Measurements from ENCODE around the gene C3orf52. TPM values are rescaled to one million over a fixed set of nuclear protein-coding genes. Genes with fewer than 3 reads are reported as not detected.
"Not testable (repeated sequence)": the region's sequence is repeated elsewhere in the genome, so short reads cannot be mapped to it uniquely, and the experiment has no call there.

The C3orf52 gene, protein sequence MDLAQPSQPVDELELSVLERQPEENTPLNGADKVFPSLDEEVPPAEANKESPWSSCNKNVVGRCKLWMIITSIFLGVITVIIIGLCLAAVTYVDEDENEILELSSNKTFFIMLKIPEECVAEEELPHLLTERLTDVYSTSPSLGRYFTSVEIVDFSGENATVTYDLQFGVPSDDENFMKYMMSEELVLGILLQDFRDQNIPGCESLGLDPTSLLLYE
- total RNA-seq (10 to 100 TPM in 1 of 2 donors, 1 to 10 TPM in 1; 9.1 to 16.8 TPM), polyA plus RNA-seq (1 to 10 TPM in 1 of 2 donors, under 1 TPM in 1; 0.88 to 1.3 TPM)
- long read RNA-seq, donor 1, transcript C3orf52-201 (6 exons, 2,277 nt): major isoform, 13 of 24 reads
- long read RNA-seq, donor 1, partial matches to known transcripts: 0 of 24 reads
- long read RNA-seq, donor 1, other reads (novel, unspliced or antisense): 10 of 24 reads
- long read RNA-seq, donor 2, partial matches to known transcripts: 0 of 1 reads
- long read RNA-seq, donor 2, other reads (novel, unspliced or antisense): 0 of 1 reads

DNA sequence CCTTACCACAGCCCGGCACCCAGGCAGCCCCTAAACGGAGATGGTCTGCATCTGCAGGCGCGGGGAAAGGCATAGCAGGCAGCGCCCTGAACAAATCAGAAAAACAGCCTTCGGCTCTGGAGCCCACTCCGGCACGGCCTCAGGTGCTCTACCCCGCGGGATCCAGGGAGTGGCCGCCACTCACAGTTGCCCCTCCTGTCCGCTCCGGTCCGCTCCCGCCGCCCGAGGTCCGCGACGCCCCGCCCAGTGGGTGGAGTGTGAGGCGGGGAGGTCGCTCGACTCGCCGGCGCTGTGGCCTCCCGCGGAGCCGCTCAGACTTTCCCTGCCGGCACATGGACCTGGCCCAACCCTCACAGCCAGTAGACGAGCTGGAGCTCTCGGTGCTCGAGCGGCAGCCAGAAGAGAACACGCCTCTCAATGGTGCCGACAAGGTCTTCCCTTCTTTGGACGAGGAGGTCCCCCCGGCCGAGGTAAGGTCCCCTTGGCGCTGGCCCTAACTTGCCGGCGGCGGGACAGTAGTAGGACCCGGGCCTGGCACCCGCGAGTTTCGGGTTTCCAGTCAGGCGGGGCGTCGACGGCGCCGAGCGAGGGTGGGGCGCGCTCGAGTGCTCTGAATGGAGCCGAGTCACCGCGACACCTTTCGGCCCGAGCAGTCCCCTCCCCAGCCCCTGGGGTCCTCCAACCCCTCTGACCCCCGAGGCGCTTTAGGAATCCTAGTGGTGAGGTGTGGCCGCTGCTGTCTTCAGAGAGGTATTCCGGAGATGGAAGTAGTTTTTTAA lies at the start of gene C3orf52:
Gene C3orf52, plus strand, starts transcription at position 314 of the 779 bp plus-strand sequence. Its CDS starts 19 bp downstream, at position 333.
- no peaks in the 10 kb centered on the region for H3K27me3 ChIP-seq (ENCODE audit: control insufficient read depth in 1 of 2, insufficient read depth in 2 of 2, low read length in 1 of 2)
- ATAC-seq (ENCODE audit: low FRiP score): peak; percentile 96
- H3K4me3 ChIP-seq (ENCODE audit: low read length in 2 of 2): peak within 1 kb of the TSS; percentile 55 to 56
- intact Hi-C loops (cut with DNase I): no loop called here
- peak within 1 kb of the TSS in 1 of 2 donors; percentile 33 for H3K27ac ChIP-seq (ENCODE audit: low read depth in 1 of 2, low read length in 2 of 2)
- no peaks in the 10 kb centered on the region for H3K36me3 ChIP-seq (ENCODE audit: control insufficient read depth in 1 of 2, insufficient read depth in 2 of 2, low read length in 1 of 2)
- DNase-seq: peak; percentile 87 to 95
- H3K4me1 ChIP-seq (ENCODE audit: control insufficient read depth in 1 of 2, insufficient read depth in 2 of 2, low read length in 2 of 2): peaks cover 0 to 3% of the 10 kb centered on the region in 2 donors
- 0 to 1% methylated on average over 54 to 67 of the region's 67 CpGs for WGBS, 2 donors
- H3K9me3 ChIP-seq (ENCODE audit: control insufficient read depth, low read length): no peaks in the 10 kb centered on the region

DNA sequence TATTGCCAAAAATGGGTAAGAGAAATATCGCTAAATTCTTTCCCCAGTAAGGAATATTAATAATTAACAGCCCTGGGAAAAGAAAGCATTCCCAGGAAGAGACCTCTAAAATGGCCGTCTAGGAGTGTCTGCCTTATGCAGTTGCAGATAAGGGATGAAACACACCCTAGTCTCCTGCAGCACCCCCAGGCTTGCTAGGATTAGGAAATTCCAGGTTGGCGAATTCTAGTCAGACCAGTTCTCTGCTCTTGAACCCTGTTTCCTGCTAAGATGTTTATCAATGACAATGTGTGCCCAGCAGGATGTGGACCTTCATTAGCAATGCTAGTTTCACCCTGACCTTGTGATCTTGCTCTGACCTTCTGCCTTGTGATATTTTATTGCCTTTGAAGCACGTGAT lies 49.0 kb upstream of the C3orf52 start:
- H3K36me3 ChIP-seq (ENCODE audit: control insufficient read depth in 1 of 2, insufficient read depth in 2 of 2, low read length in 1 of 2); H3K4me1 ChIP-seq (ENCODE audit: control insufficient read depth in 1 of 2, insufficient read depth in 2 of 2, low read length in 2 of 2); H3K27ac ChIP-seq (ENCODE audit: low read depth in 1 of 2, low read length in 2 of 2); ATAC-seq (ENCODE audit: low FRiP score); H3K9me3 ChIP-seq (ENCODE audit: control insufficient read depth, low read length); DNase-seq; H3K27me3 ChIP-seq (ENCODE audit: control insufficient read depth in 1 of 2, insufficient read depth in 2 of 2, low read length in 1 of 2); intact Hi-C loops (cut with DNase I); H3K4me3 ChIP-seq (ENCODE audit: low read length in 2 of 2): not testable (repeated sequence)
- 67 to 69% methylated on average over 4 of the region's 4 CpGs for WGBS, 2 donors

DNA sequence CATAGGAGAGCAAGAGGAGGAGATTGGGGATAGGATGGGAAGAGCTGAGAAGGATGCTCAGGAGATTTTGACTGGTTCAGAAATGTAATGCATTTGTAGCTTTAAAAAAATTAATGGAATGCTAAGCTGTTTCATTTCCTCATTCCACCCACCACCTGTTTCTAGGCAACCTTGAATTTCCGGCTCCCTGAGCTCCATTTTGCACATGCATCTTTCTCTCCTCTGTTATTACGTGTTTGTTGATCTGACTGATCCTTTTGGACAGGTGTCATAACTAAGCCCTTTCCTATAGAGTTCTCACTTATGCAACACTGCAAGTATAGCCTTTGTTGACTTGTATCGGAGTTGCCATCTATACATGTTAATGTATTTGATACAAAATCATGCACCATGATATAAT lies 47.3 kb upstream of the C3orf52 start:
- Histone ChIP-seq H3K27ac (ENCODE audit: low read depth in 1 of 2, low read length in 2 of 2) (no peak overlapping the region), H3K4me3 (ENCODE audit: low read length in 2 of 2) (no peak overlapping the region), H3K27me3 (ENCODE audit: control insufficient read depth in 1 of 2, insufficient read depth in 2 of 2, low read length in 1 of 2) (no peaks in the 10 kb centered on the region), H3K4me1 (ENCODE audit: control insufficient read depth in 1 of 2, insufficient read depth in 2 of 2, low read length in 2 of 2) (no peaks in the 10 kb centered on the region), H3K36me3 (ENCODE audit: control insufficient read depth in 1 of 2, insufficient read depth in 2 of 2, low read length in 1 of 2) (no peaks in the 10 kb centered on the region), H3K9me3 (ENCODE audit: control insufficient read depth, low read length) (no peaks in the 10 kb centered on the region)
- no peak for ATAC-seq (ENCODE audit: low FRiP score)
- no peak for DNase-seq
- intact Hi-C loops (cut with DNase I): no loop called here
- WGBS, 2 donors: 75 to 80% methylated on average over 3 of the region's 3 CpGs

DNA sequence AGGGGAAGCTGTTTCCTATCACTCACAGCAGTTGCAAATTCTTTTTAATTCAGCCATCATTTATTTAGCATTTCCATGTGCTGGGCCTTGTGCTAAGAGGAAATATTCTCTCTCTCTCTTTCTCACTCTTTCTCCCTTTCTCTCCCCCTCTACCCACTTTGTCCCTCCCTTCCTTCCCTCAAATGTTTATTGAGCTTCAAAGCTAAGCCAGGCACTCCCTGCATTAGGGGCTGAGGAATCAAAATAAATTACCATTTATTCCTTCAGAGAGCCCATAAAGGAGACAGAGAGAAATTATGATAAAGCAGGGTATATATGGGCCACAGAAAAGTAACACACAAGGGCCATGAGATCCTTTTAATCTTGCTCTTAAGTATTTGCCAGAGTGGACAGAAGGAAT lies 44.9 kb upstream of the C3orf52 start:
- Histone ChIP-seq H3K27me3 (ENCODE audit: control insufficient read depth in 1 of 2, insufficient read depth in 2 of 2, low read length in 1 of 2) (no peaks in the 10 kb centered on the region), H3K36me3 (ENCODE audit: control insufficient read depth in 1 of 2, insufficient read depth in 2 of 2, low read length in 1 of 2) (no peaks in the 10 kb centered on the region), H3K9me3 (ENCODE audit: control insufficient read depth, low read length) (no peaks in the 10 kb centered on the region), H3K4me3 (ENCODE audit: low read length in 2 of 2) (no peak overlapping the region), H3K4me1 (ENCODE audit: control insufficient read depth in 1 of 2, insufficient read depth in 2 of 2, low read length in 2 of 2) (no peaks in the 10 kb centered on the region), H3K27ac (ENCODE audit: low read depth in 1 of 2, low read length in 2 of 2) (no peak overlapping the region)
- no peak for ATAC-seq (ENCODE audit: low FRiP score)
- DNase-seq: no peak
- intact Hi-C loops (cut with DNase I): loop anchor here in 1 of 2 donors (5.0 kb wide), 1 partner anchor 54 kb away; no protein-coding TSS in a partner anchor

DNA sequence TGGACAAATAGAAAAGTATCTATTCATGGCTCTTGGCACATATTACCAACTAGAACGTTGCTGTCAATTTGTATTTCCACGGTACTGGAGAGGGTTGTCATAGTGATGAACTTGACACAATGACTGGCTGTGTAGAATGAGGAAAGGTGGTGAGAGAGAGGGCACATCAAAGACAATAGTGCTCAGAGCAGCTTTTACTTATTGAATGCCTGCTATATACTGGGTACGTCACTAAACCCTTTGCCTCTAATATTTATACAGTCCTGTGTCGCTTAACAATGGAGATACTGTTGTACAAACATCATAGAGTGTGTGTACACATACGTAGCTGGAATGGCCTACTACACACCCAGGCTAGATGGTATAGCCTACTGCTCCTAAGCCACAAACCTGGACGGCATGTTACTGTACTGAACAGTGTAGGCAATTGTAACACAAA lies 43.3 kb upstream of the C3orf52 start:
- H3K27ac ChIP-seq (ENCODE audit: low read depth in 1 of 2, low read length in 2 of 2): no peak overlapping the region
- H3K9me3 ChIP-seq (ENCODE audit: control insufficient read depth, low read length): no peaks in the 10 kb centered on the region
- WGBS, 2 donors: 68 to 72% methylated on average over 6 of the region's 6 CpGs
- DNase-seq: no peak
- H3K4me3 ChIP-seq (ENCODE audit: low read length in 2 of 2): no peak overlapping the region
- no peaks in the 10 kb centered on the region for H3K27me3 ChIP-seq (ENCODE audit: control insufficient read depth in 1 of 2, insufficient read depth in 2 of 2, low read length in 1 of 2)
- no peak for ATAC-seq (ENCODE audit: low FRiP score)
- H3K36me3 ChIP-seq (ENCODE audit: control insufficient read depth in 1 of 2, insufficient read depth in 2 of 2, low read length in 1 of 2): no peaks in the 10 kb centered on the region
- intact Hi-C loops (cut with DNase I): loop anchor here in 1 of 2 donors (5.0 kb wide), 1 partner anchor 56 kb away; no protein-coding TSS in a partner anchor
- no peaks in the 10 kb centered on the region for H3K4me1 ChIP-seq (ENCODE audit: control insufficient read depth in 1 of 2, insufficient read depth in 2 of 2, low read length in 2 of 2)

DNA sequence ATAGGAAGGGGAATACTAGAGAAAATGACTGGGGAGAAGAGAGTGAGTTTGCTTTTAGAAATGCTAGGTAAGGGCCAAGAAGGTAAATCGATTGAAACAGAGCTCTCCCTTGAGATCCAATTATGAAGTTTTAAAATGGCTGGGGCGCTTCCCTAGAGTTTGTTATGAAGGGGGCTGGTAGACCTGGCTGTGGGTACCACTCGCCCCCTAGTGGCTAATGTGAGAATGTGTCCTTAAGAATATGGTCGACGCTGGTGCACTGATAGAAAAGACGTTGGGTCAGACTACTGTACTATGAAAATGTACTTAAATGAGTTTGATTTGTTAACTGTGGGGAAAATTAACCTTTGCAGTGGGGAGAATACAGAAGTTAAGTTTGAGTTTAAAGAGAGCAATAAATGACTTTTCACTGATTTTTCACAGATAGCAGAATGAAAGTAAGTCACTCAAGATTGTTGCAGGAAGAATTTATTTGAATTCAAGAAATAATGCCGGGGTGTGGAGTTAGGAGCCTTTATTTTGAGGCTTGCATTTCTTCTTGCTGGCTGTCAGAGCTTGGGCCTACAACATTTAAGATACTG lies 42.5 kb upstream of the C3orf52 start:
- intact Hi-C loops (cut with DNase I): loop anchor here in 1 of 2 donors (5.0 kb wide), 1 partner anchor 56 kb away; no protein-coding TSS in a partner anchor
- no peak for DNase-seq
- Histone ChIP-seq H3K36me3 (ENCODE audit: control insufficient read depth in 1 of 2, insufficient read depth in 2 of 2, low read length in 1 of 2) (no peaks in the 10 kb centered on the region), H3K27ac (ENCODE audit: low read depth in 1 of 2, low read length in 2 of 2) (no peak overlapping the region), H3K9me3 (ENCODE audit: control insufficient read depth, low read length) (no peaks in the 10 kb centered on the region), H3K27me3 (ENCODE audit: control insufficient read depth in 1 of 2, insufficient read depth in 2 of 2, low read length in 1 of 2) (no peaks in the 10 kb centered on the region), H3K4me3 (ENCODE audit: low read length in 2 of 2) (peak overlapping the region in 1 of 2 donors; percentile 21), H3K4me1 (ENCODE audit: control insufficient read depth in 1 of 2, insufficient read depth in 2 of 2, low read length in 2 of 2) (no peaks in the 10 kb centered on the region)
- ATAC-seq (ENCODE audit: low FRiP score): peak; percentile 89
- 5 to 8% methylated on average over 7 of the region's 7 CpGs for WGBS, 2 donors

DNA sequence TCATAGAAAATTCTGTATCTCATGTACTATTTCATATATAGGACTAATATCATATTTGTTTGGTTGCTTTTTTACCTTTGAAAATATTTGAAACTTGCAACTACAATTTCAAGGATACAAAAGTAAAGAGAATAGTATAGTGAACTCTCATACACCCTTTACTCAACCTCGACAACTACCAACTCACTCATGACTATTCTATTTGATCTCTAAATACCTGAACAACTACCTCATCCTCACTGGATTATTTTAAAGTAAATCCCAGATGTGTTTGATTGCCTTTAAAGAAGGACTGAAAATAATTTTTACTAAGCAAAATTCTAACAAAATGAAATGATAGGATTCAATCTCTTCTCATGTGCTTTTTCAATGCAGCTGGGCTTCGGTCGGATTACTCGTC lies 39.6 kb upstream of the C3orf52 start:
- Histone ChIP-seq H3K9me3 (ENCODE audit: control insufficient read depth, low read length) (no peaks in the 10 kb centered on the region), H3K27ac (ENCODE audit: low read depth in 1 of 2, low read length in 2 of 2) (no peak overlapping the region), H3K4me3 (ENCODE audit: low read length in 2 of 2) (no peak overlapping the region), H3K4me1 (ENCODE audit: control insufficient read depth in 1 of 2, insufficient read depth in 2 of 2, low read length in 2 of 2) (no peaks in the 10 kb centered on the region), H3K27me3 (ENCODE audit: control insufficient read depth in 1 of 2, insufficient read depth in 2 of 2, low read length in 1 of 2) (no peaks in the 10 kb centered on the region), H3K36me3 (ENCODE audit: control insufficient read depth in 1 of 2, insufficient read depth in 2 of 2, low read length in 1 of 2) (no peaks in the 10 kb centered on the region)
- DNase-seq: no peak
- 71 to 72% methylated on average over 4 of the region's 4 CpGs for WGBS, 2 donors
- intact Hi-C loops (cut with DNase I): no loop called here
- ATAC-seq (ENCODE audit: low FRiP score): no peak

DNA sequence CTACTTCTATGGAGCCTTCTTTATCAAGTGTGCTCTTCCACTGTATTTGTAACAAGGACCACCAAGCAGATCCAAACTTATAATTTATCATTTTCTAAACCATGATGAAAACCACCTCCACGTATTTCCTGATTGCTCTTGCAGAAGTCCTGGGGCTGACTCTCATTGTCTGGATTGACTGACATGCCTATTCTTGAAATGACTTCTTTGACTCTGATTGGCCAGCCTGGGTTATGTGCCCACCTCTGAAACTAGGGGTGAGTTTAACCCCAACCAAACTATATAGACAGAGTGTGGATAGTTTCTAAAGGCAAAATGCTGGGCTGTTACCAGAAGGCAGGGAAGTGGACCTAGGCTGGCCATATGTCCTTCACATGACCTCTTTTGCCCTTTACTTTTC lies 38.9 kb upstream of the C3orf52 start:
- ATAC-seq (ENCODE audit: low FRiP score) (no peak), DNase-seq (no peak)
- no peak overlapping the region for H3K27ac ChIP-seq (ENCODE audit: low read depth in 1 of 2, low read length in 2 of 2)
- no peak overlapping the region for H3K4me3 ChIP-seq (ENCODE audit: low read length in 2 of 2)
- H3K36me3 ChIP-seq (ENCODE audit: control insufficient read depth in 1 of 2, insufficient read depth in 2 of 2, low read length in 1 of 2): no peaks in the 10 kb centered on the region
- H3K27me3 ChIP-seq (ENCODE audit: control insufficient read depth in 1 of 2, insufficient read depth in 2 of 2, low read length in 1 of 2): no peaks in the 10 kb centered on the region
- whole genome bisulfite sequencing, 2 donors: 89 to 100% methylated on average over 1 of the region's 1 CpG
- no peaks in the 10 kb centered on the region for H3K9me3 ChIP-seq (ENCODE audit: control insufficient read depth, low read length)
- no peaks in the 10 kb centered on the region for H3K4me1 ChIP-seq (ENCODE audit: control insufficient read depth in 1 of 2, insufficient read depth in 2 of 2, low read length in 2 of 2)
- intact Hi-C loops (cut with DNase I): no loop called here

Data from aorta (tissue), 5 donors.